Measurements from ENCODE around the gene HIGD2A. TPM values are rescaled to one million over a fixed set of nuclear protein-coding genes. Genes with fewer than 3 reads are reported as not detected.

The HIGD2A gene
- total and polyA plus RNA-seq, 11 donors: 177 to 454 (median 222) TPM

DNA sequence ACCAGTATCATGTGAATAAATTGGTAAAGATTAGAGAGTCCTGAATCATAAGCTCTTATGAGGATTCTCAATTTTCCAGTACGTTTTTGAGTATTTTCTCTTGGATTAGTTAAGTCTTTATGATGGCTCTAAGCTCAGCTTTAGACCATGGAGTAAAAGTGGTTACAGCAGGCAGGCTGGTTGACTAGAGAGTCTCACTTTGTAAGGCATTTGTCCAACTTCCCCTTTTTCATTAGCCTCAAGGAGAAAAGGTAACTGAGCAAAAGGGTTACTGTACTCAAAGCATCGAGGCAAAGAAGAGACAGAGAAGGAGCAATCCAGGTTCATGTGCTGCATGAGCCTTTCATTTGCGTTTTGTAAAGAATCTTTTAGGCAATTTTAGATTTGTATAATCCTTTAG, 8.7 kb upstream of the HIGD2A start:
- Histone ChIP-seq H3K27me3 (no peaks in the 10 kb centered on the region), H3K4me3 (no peak overlapping the region), H3K27ac (peak overlapping the region in 1 of 12 donors; percentile 3), H3K4me1 (peaks cover 0 to 20% (median 6%) of the 10 kb centered on the region in 12 donors), H3K36me3 (peaks cover 0 to 42% (median 22%) of the 10 kb centered on the region in 9 donors), H3K9me3 (no peaks in the 10 kb centered on the region)
- 86 to 93% (median 87%) methylated on average over 3 of the region's 3 CpGs for WGBS, 4 donors
- DNase-seq (no peak), ATAC-seq (no peak)
- TF ChIP-seq, protein P1, sequence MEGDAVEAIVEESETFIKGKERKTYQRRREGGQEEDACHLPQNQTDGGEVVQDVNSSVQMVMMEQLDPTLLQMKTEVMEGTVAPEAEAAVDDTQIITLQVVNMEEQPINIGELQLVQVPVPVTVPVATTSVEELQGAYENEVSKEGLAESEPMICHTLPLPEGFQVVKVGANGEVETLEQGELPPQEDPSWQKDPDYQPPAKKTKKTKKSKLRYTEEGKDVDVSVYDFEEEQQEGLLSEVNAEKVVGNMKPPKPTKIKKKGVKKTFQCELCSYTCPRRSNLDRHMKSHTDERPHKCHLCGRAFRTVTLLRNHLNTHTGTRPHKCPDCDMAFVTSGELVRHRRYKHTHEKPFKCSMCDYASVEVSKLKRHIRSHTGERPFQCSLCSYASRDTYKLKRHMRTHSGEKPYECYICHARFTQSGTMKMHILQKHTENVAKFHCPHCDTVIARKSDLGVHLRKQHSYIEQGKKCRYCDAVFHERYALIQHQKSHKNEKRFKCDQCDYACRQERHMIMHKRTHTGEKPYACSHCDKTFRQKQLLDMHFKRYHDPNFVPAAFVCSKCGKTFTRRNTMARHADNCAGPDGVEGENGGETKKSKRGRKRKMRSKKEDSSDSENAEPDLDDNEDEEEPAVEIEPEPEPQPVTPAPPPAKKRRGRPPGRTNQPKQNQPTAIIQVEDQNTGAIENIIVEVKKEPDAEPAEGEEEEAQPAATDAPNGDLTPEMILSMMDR (IDR thresholded peaks at IDR 0.05): no peak
- no peak for TF ChIP-seq POLR2A (IDR thresholded peaks at IDR 0.05)
- intact Hi-C loops (cut with DNase I): loop anchor here in 1 of 10 donors (10.0 kb wide), 1 partner anchor 155 kb away; the partner anchor contains the start of gene RNF44

- DNase-seq: peak in 4 of 5 donors; percentile 48 to 78 (median 63)
- 48 to 60% (median 52%) methylated on average over 3 of the region's 3 CpGs for WGBS, 4 donors
- intact Hi-C loops (cut with DNase I): loop anchor here in 1 of 10 donors (10.0 kb wide), 1 partner anchor 153 kb away; the partner anchor contains the start of gene RNF44
These were observed 7.1 kb upstream of the HIGD2A start for GRCh38 chr5:176381423-176381822.

GRCh38 chr5:176381979-176382378, 6.6 kb upstream of the HIGD2A start:
- H3K27ac ChIP-seq: peak overlapping the region; percentile 77 to 94 (median 86)
- H3K4me3 ChIP-seq: no peak overlapping the region
- TF ChIP-seq POLR2A (IDR thresholded peaks at IDR 0.05): no peak
- TF ChIP-seq, protein P1 (IDR thresholded peaks at IDR 0.05): no peak
- H3K36me3 ChIP-seq: peaks cover 0 to 53% (median 39%) of the 10 kb centered on the region in 9 donors
- H3K4me1 ChIP-seq: peaks cover 0 to 25% (median 10%) of the 10 kb centered on the region in 12 donors
- ATAC-seq (peak in 3 of 4 donors; percentile 10 to 16 (median 15)), DNase-seq (peak in 1 of 5 donors; percentile 21)
- intact Hi-C loops (cut with DNase I): loop anchor here in 1 of 10 donors (10.0 kb wide), 1 partner anchor 153 kb away; the partner anchor contains the start of gene RNF44
- WGBS, 4 donors: 73 to 100% (median 78%) methylated on average over 1 to 3 of the region's 3 CpGs
- no peaks in the 10 kb centered on the region for H3K27me3 ChIP-seq
- no peaks in the 10 kb centered on the region for H3K9me3 ChIP-seq

More at GRCh38 chr5:176381423-176381822, 7.1 kb upstream of the HIGD2A start:
- peak; percentile 86 to 96 (median 94) for ATAC-seq
- Histone ChIP-seq H3K27me3 (no peaks in the 10 kb centered on the region), H3K9me3 (no peaks in the 10 kb centered on the region), H3K36me3 (peaks cover 0 to 50% (median 35%) of the 10 kb centered on the region in 9 donors), H3K4me3 (no peak overlapping the region), H3K27ac (peak overlapping the region; percentile 77 to 94 (median 86)), H3K4me1 (peaks cover 0 to 20% (median 7%) of the 10 kb centered on the region in 12 donors)
- TF ChIP-seq POLR2A (IDR thresholded peaks at IDR 0.05): no peak

DNA sequence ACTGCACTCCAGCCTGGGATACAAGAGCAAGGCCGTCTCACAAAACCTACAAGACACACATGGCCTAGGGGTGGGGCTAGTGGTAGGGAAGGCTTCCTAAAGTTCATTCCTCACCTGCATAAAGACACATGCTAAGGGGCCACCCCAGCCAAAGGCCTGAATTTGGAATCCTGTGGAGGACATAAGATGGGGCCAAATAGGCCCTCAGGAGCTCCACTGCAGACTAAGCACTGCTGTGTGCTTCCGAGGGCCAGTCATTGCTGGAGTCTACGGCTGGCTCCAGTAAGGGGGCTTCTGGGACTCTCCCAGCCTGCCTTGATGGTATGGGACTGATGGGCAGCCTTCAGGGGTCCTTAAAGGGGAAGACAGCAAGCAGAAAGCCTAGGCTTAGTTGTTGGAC, 5.8 kb upstream of the HIGD2A start:
- H3K4me3 ChIP-seq: no peak overlapping the region
- TF ChIP-seq POLR2A (IDR thresholded peaks at IDR 0.05): no peak
- no peak for ATAC-seq
- no peaks in the 10 kb centered on the region for H3K9me3 ChIP-seq
- no peak for DNase-seq
- H3K27me3 ChIP-seq: no peaks in the 10 kb centered on the region
- peaks cover 0 to 53% (median 39%) of the 10 kb centered on the region in 9 donors for H3K36me3 ChIP-seq
- intact Hi-C loops (cut with DNase I): loop anchor here in 1 of 10 donors (10.0 kb wide), 1 partner anchor 152 kb away; the partner anchor contains the start of gene RNF44
- peak overlapping the region in 8 of 12 donors; percentile 83 to 94 (median 86) for H3K27ac ChIP-seq
- H3K4me1 ChIP-seq: peaks cover 3 to 32% (median 17%) of the 10 kb centered on the region in 12 donors
- 80 to 93% (median 85%) methylated on average over 3 of the region's 3 CpGs for WGBS, 4 donors

- Histone ChIP-seq H3K9me3 (no peaks in the 10 kb centered on the region), H3K27me3 (no peaks in the 10 kb centered on the region), H3K36me3 (peaks cover 0 to 53% (median 39%) of the 10 kb centered on the region in 9 donors), H3K27ac (peak overlapping the region in 3 of 12 donors; percentile 4 to 86 (median 46)), H3K4me3 (no peak overlapping the region), H3K4me1 (peaks cover 3 to 38% (median 20%) of the 10 kb centered on the region in 12 donors)
- TF ChIP-seq, protein P1 (IDR thresholded peaks at IDR 0.05): no peak
- TF ChIP-seq POLR2A (IDR thresholded peaks at IDR 0.05): no peak
- peak in 1 of 5 donors; percentile 37 for DNase-seq
- no peak for ATAC-seq
- WGBS, 4 donors: 70 to 78% (median 75%) methylated on average over 15 of the region's 15 CpGs
- intact Hi-C loops (cut with DNase I): loop anchor here in 1 of 10 donors (10.0 kb wide), 1 partner anchor 151 kb away; the partner anchor contains the start of gene RNF44
These were observed 5.2 kb upstream of the HIGD2A start for GRCh38 chr5:176383248-176383905.
